K562 (cell line): ENCODE data around the gene CCPG1. TPM values are rescaled to one million over a fixed set of nuclear protein-coding genes. Genes with fewer than 3 reads are reported as not detected.

Experiments
- ATF1 ChIP-seq, 2 experiments: fragments of 450-650 bp in 1 of 2; IDR thresholded peaks; 2 replicates each; pipeline ENCODE4 v1.6.1; 2016; ENCODE audit warnings: missing compliant biosample characterization in 1 of 2, missing genetic modification characterization in 1 of 2
- CREB1 ChIP-seq, 2 experiments: sonication (generic) in 1 of 2; formaldehyde crosslinking in 1 of 2; IDR thresholded peaks; 2 replicates each; pipeline versions ENCODE4 v1.6.1 to v1.8.0; 2012 to 2022; ENCODE audit warnings: inconsistent platforms in 1 of 2, mild to moderate bottlenecking in 1 of 2, missing genetic modification reagents in 1 of 2, moderate library complexity in 1 of 2
- DNMT1 ChIP-seq: fragments of 450-650 bp; IDR thresholded peaks from 2 replicates; pipeline ENCODE4 v1.6.1; 2016; ENCODE audit warnings: antibody characterized with exemption, mild to moderate bottlenecking
- EGR1 ChIP-seq: fragments of 450-650 bp; conservative IDR thresholded peaks from 2 replicates; pipeline ENCODE4 v1.6.1; 2017; ENCODE audit warnings: mild to moderate bottlenecking
- ELF1 ChIP-seq: fragments of 200-800 bp; sonication (Bioruptor generic); IDR thresholded peaks from 2 replicates; pipeline ENCODE4 v1.6.1; 2016; ENCODE audit warnings: missing genetic modification characterization, missing compliant biosample characterization
- POLR2G ChIP-seq: fragments of 200-400 bp; formaldehyde crosslinking; IDR thresholded peaks from 2 replicates; pipeline ENCODE4 v1.6.1; 2017; ENCODE audit warnings: low read depth, mild to moderate bottlenecking, antibody characterized with exemption, low read length, moderate library complexity
- REST ChIP-seq, 2 experiments: fragments of 450-650 bp; formaldehyde crosslinking in 1 of 2; IDR thresholded peaks; 2 replicates each; pipeline versions ENCODE4 v1.4.0 to v1.6.1; 2014 to 2020; ENCODE audit warnings: mild to moderate bottlenecking in 2 of 2, borderline replicate concordance in 1 of 2, low read depth in 1 of 2
- SIN3B ChIP-seq: fragments of 450-650 bp; IDR thresholded peaks from 2 replicates; pipeline ENCODE4 v1.6.1; 2017; ENCODE audit warnings: low read depth, mild to moderate bottlenecking, moderate library complexity
- SMAD4 ChIP-seq: fragments of 250-450 bp; sonication (Bioruptor Pico); conservative IDR thresholded peaks from 2 replicates; pipeline ENCODE4 v1.8.0; 2021; ENCODE audit warnings: inconsistent platforms, mild to moderate bottlenecking, moderate library complexity
- SP1 ChIP-seq: sonication (generic); formaldehyde crosslinking; IDR thresholded peaks from 2 replicates; pipeline ENCODE4 v1.8.1; 2022; ENCODE audit warnings: mild to moderate bottlenecking, missing genetic modification reagents
- YBX1 ChIP-seq: fragments of 450-650 bp; IDR thresholded peaks from 2 replicates; pipeline ENCODE4 v1.7.1; 2016; ENCODE audit warnings: mild to moderate bottlenecking
- ZNF668 ChIP-seq: fragments of 250-450 bp; sonication (Bioruptor Pico); IDR thresholded peaks from 2 replicates; pipeline ENCODE4 v1.8.0; 2022; ENCODE audit warnings: mild to moderate bottlenecking, inconsistent platforms
- ZNF696 ChIP-seq: fragments of 250-450 bp; sonication (Bioruptor Pico); conservative IDR thresholded peaks from 2 replicates; pipeline ENCODE4 v1.4.0; 2020; ENCODE audit warnings: mild to moderate bottlenecking, moderate library complexity
- ZNF79 ChIP-seq: fragments of 250-450 bp; sonication (Bioruptor Pico); IDR thresholded peaks from 2 replicates; pipeline ENCODE4 v1.4.0; 2020; ENCODE audit warnings: low read depth, mild to moderate bottlenecking, moderate library complexity
- polyA plus RNA-seq, 8 experiments: library from polyadenylated mRNA; depleted of rRNA in 4 of 8; stranded (reverse) in 5 of 8; unstranded in 3 of 8; fragments of >200 nt; fragmentation: Nextera tagmentation in 2 of 8; fragmentation: Illumina TruSeq in 1 of 8; extraction: Ambion mirVana in 2 of 8; extraction: Trizol in 1 of 8; gene quantifications; 2 replicates each; pipeline versions ENCODE4 v1.2.1 to v1.2.3, GENCODE V29; 2011 to 2014; ENCODE audit warnings: inconsistent platforms in 1 of 8, missing spikeins in 1 of 8
- total RNA-seq, 7 experiments: library from RNA; depleted of rRNA in 6 of 7; stranded (reverse); fragments of >200 nt in 6 of 7; fragmentation: Illumina TruSeq in 2 of 7; extraction: Trizol in 2 of 7; gene quantifications; 2 replicates each; pipeline versions ENCODE4 v1.2.1 to v1.2.3, GENCODE V29; 2011 to 2021; ENCODE audit warnings: low replicate concordance in 1 of 7
- TF ChIP-seq, protein P1 (sequence below): sonication (generic); formaldehyde crosslinking; IDR thresholded peaks from 2 replicates; pipeline ENCODE4 v1.5.0; 2020; ENCODE audit warnings: missing genetic modification reagents

Gene CCPG1
- total and polyA plus RNA-seq, 9 of the 15 experiments (the other 6 are each of a cell fraction or from before 2014, with no cell fraction given), result 33.0 to 54.9 (median 41.1) TPM

GRCh38 chr15:55408012-55408928 lies at the start of gene CCPG1, which contains the start of gene PIERCE2 (continued):
- TF ChIP-seq REST (IDR thresholded peaks at IDR 0.05; ENCODE audit: borderline replicate concordance), result peak; percentile 96
- TF ChIP-seq REST (CRISPR knock-in tag; IDR thresholded peaks at IDR 0.05; ENCODE audit: low read depth), result 0 out of 2 replicates have a peak, but pooled peaks have one; percentile 61
- no peak for TF ChIP-seq ZNF696 (CRISPR knock-in tag)
- no peak for TF ChIP-seq ZNF668
- peak; percentile 65; the same call in 1 of the 2 replicates for TF ChIP-seq ELF1 (tag)
- no peak for TF ChIP-seq YBX1
- TF ChIP-seq ZNF79 (CRISPR knock-in tag), result no peak
- TF ChIP-seq SMAD4 (CRISPR knock-in tag), result peak; percentile 96
- peak; percentile 27 for TF ChIP-seq SP1 (CRISPR knock-in tag)
- no peak for TF ChIP-seq DNMT1
- peak; percentile 89 for TF ChIP-seq CREB1 (IDR thresholded peaks at IDR 0.05)
- TF ChIP-seq CREB1 (CRISPR knock-in tag; IDR thresholded peaks at IDR 0.05), result peak; percentile 92
- TF ChIP-seq ATF1 (CRISPR knock-in tag; IDR thresholded peaks at IDR 0.05), result no peak; the same call in 1 of the 2 replicates
- peak; percentile 96 for TF ChIP-seq ATF1 (tag; IDR thresholded peaks at IDR 0.05)
- TF ChIP-seq EGR1, result 0 out of 2 replicates have a peak, but pooled peaks have one; percentile 6
- TF ChIP-seq SIN3B, result peak; percentile 46
- TF ChIP-seq POLR2G, result peak; percentile 97
- TF ChIP-seq, protein P1, sequence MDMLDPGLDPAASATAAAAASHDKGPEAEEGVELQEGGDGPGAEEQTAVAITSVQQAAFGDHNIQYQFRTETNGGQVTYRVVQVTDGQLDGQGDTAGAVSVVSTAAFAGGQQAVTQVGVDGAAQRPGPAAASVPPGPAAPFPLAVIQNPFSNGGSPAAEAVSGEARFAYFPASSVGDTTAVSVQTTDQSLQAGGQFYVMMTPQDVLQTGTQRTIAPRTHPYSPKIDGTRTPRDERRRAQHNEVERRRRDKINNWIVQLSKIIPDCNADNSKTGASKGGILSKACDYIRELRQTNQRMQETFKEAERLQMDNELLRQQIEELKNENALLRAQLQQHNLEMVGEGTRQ, result no peak; the same call in 1 of the 2 replicates
